Measurements from ENCODE around the gene NHS. TPM values are rescaled to one million over a fixed set of nuclear protein-coding genes. Genes with fewer than 3 reads are reported as not detected.

The NHS gene
- total RNA-seq, 1 donor from 2014 or later = 11.4 TPM

DNA sequence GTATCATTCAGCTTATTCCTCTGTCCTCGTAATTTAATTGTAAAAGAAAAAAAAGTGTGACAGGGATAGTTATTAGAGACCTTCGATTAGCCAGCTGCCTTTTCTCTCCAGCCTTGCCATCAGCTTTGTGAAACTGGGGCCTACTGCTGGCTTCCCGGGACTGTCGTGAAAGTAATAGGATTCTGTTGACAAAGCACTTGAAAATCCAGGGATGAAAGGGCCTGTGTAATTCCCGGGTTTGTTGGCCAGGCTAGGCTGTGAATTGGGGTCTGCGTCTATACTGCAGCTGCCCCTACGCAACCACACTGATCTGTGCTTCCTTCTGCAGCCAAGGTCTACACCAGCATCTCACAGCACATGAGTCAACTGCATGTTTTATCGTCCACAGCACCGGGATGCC is 241.9 kb downstream of the NHS start:
- no peak for DNase-seq (ENCODE audit: low spot score)

DNA sequence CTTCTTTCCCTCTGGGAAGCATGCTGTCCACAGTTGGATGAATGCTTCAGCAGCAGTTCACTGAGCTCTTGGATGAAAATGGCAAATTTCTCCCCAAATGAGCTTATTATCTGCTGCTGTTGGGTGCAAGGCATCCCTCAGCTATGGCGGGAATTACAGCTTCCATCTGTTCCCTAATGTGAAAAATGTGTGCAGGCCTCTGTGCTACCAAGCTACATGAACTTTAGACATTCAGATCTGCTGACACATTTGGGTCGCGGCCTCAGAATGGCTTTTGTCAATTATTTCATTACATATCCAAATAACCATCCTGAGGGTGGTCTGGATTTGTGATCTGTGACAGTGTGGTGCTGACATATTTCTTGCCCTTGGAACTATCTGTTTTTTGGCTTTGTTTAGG is 242.8 kb downstream of the NHS start:
- DNase-seq (ENCODE audit: low spot score) = no peak

DNA sequence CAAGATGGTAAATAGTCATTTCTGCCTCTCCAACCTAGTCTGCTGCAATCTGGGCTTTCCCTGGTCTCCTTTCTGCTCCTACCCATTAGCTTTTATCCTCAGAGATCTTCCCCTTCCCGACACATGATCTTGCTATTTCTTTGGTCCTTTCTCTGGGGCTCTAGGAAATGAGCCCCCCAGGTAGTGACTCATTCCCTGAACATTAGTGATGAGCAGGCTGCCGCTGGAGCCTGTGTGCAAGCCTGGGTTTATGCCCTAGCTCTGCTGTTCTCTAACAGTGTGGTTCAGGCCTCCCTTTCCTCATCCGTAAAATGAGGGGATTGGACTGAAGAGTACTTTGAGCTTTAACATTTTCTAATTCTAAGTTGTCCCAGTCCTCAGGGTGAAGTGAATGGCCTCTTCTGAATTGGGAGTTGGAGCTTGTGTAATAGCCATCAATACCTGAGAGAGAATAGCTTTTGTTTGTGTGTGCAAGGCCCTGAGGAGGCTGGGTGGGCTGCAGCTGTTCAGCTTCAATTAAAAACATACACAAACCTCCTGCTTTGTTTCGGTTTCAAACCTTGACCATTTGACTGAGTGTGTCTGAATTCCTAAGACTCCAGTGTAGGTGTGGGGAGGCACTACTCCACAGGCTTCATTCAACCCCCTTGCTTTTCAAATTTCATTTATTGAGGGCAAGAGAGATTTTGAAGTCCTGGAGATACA is 246.7 kb downstream of the NHS start:
- no peak for DNase-seq (ENCODE audit: low spot score)

- no peak for DNase-seq (ENCODE audit: low spot score)
Observed at GRCh38 chrX:17622331-17622730, 247.3 kb downstream of the NHS start.

DNA sequence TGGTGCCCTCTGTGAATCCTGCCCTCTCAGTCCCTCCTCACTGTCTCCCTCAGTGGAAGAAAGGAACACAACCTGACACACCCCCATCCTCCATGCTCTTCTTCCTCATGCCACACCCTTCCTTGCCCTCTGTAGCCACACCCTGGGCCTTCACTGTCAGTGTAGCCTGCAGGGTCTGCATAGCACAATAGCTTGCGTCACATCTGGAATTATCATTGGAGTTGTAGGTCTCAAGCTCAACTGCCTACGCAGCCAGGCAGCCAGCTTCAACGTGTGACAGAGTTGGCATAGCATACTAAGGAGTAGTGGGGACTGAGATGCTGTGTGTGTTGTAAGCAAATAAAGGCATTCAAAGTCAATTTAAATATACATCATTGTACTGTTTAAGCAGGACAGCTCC is 248.8 kb downstream of the NHS start:
- no peak for DNase-seq (ENCODE audit: low spot score)

- no peak for DNase-seq (ENCODE audit: low spot score)
Observed at GRCh38 chrX:17627026-17627425, 252.0 kb downstream of the NHS start.

- DNase-seq (ENCODE audit: low spot score) = no peak
Observed at GRCh38 chrX:17628976-17629375, 254.0 kb downstream of the NHS start.

GRCh38 chrX:17629519-17629918 is 254.5 kb downstream of the NHS start:
- no peak for DNase-seq (ENCODE audit: low spot score)

- no peak for DNase-seq (ENCODE audit: low spot score)
Observed at GRCh38 chrX:17631647-17632046, 256.6 kb downstream of the NHS start.

- DNase-seq (ENCODE audit: low spot score) = no peak
Observed at GRCh38 chrX:17632942-17633341, 257.9 kb downstream of the NHS start.

- DNase-seq (ENCODE audit: low spot score) = no peak
Observed at GRCh38 chrX:17633546-17633945, 258.5 kb downstream of the NHS start.

DNA sequence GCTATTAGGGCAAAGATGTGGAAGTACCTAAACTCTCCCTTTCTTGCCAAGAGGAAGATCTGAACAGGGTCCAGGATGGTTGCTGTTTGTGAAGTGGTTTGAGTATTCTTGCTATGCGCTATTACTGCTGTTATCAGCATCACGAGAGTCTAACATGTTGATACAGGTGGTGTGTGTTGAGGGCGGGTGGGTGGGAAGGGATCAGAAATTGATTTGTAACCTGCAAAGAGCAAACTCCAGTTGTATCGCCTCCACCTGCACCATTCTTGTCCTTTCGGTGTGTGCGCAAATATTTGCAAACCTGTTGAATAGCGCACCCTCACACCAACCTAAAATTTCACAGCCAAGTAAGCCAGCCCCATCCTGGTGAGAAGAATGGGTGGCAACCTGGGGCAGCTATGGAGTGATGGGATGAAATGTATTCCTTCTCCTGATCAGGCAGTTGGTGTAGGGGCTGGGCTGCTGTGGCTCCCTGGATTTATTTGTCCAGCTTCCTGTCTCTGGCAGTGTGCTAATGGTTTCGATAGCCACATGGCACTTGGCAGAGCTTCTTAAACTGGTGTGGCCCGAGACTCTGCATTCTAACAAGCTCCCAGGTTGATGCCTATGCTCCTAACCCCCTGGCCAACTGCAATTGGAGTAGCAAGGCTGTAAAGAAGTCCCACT is 259.7 kb downstream of the NHS start:
- no peak for DNase-seq (ENCODE audit: low spot score)

GRCh38 chrX:17635231-17635630 is 260.2 kb downstream of the NHS start:
- no peak for DNase-seq (ENCODE audit: low spot score)

GRCh38 chrX:17637235-17637634 is 262.2 kb downstream of the NHS start:
- no peak for DNase-seq (ENCODE audit: low spot score)

GRCh38 chrX:17638731-17639130 is 263.7 kb downstream of the NHS start:
- DNase-seq (ENCODE audit: low spot score) = no peak

- DNase-seq (ENCODE audit: low spot score) = no peak
Observed at GRCh38 chrX:17642891-17643290, 267.9 kb downstream of the NHS start.

DNA sequence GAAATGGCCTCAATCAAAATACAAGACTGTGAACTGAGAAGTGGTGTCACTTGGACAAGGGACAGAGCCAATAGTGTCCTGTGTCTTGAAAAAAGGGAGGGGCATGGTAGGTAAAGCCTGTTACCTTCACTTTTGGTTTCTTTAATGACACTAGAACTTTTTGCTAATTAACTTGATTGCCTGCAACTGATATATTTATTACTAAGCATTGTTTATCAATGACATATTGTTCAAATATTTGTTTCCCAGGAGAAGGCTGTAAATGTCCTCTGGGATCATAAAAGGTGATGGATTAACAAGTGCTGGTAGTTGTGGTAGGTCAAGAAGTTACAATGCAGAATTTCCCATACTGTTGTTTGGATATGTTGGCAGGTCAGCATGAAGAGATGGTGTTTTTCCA is 268.5 kb downstream of the NHS start:
- no peak for DNase-seq (ENCODE audit: low spot score)

GRCh38 chrX:17644001-17644400 is 269.0 kb downstream of the NHS start:
- DNase-seq (ENCODE audit: low spot score) = no peak

DNA sequence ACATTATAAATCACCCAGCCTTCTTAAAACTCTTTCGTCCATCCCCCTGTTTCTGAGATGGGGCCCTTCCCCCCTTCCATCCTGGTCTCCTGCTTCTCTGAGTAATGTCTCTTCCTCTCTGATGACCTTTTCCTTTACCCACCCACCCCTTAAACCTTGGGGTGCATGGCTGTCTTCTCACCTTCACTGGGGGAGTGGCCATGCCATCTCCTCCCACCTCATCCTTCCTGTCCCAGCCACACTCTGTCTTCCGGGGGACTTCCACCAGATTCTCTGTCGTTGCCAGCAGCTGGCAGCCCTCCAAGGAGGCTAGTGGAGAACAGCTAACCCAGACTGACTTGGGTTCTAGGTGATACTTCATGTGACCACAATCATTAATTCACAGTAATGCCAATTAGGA is 279.1 kb downstream of the NHS start:
- no peak for DNase-seq (ENCODE audit: low spot score)

- no peak for DNase-seq (ENCODE audit: low spot score)
Observed at GRCh38 chrX:17655211-17656034, 280.4 kb downstream of the NHS start.

GRCh38 chrX:17656035-17656418 is 281.0 kb downstream of the NHS start:
- no peak for DNase-seq (ENCODE audit: low spot score)

DNA sequence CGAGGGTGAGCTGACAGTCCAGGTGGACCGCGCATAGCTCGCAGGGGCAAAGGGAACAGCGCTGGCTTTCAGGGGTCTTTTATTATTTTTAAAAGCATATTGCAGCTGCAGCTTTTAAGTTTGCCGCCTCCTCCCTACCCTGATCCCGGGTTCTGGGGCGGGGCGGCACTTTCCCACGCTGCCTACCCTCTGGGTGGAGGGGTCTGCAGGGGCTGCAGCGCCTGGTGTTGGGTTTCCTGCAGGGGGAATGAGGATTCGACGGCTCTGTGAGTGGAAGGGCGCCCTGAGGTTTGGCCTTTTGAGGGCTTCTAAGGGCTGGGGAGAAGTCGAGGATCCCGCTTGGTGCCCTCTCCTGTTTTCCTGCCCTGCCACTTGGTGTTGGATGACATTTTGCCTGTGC is 281.6 kb downstream of the NHS start:
- no peak for DNase-seq (ENCODE audit: low spot score)

All from mesenteric fat pad (tissue), 1 donor.